Activated CD8-positive, alpha-beta T cell treated with anti-CD3 and anti-CD28 coated beads for 36 hours (primary cell): ENCODE results near the gene RNF31. TPM values are rescaled to one million over a fixed set of nuclear protein-coding genes. Genes with fewer than 3 reads are reported as not detected.
A peak's percentile ranks its signal among the peaks of the same experiment; 100 is the strongest.

Experiments
- ATAC-seq: fragments of 200-7000 bp; cut with Tn5 transposase; one replicate; pipeline ENCODE4 v1.10.0; 2021; ENCODE audit warnings: mild to moderate bottlenecking, moderate library complexity
- CTCF ChIA-PET: fragments of 350-600 bp; sonication (Branson Sonifier 250); formaldehyde crosslinking; loops from one replicate; lab custom pipeline; 2021; ENCODE audit warnings: antibody characterized with exemption; lab: Charles Lee
- POLR2A ChIA-PET: fragments of 350-600 bp; sonication (Branson Sonifier 250); formaldehyde crosslinking; loops from one replicate; lab custom pipeline; 2021; ENCODE audit warnings: antibody characterized with exemption; lab: Charles Lee
- DNase-seq: peaks from one replicate; pipeline ENCODE4 v3.0.0-alpha.2; 2020
- H3K27ac Mint-ChIP-seq: one replicate; pipeline ENCODE4 v1.8.0; 2021; ENCODE audit warnings: mild to moderate bottlenecking, mixed read lengths
- H3K27me3 Mint-ChIP-seq: one replicate; pipeline ENCODE4 v1.8.0; 2021; ENCODE audit warnings: mixed read lengths
- H3K36me3 Mint-ChIP-seq: one replicate; pipeline ENCODE4 v1.8.0; 2021; ENCODE audit warnings: low read depth, mixed read lengths
- H3K4me1 Mint-ChIP-seq: one replicate; pipeline ENCODE4 v1.8.0; 2021; ENCODE audit warnings: low read depth, mixed read lengths
- H3K4me3 Mint-ChIP-seq: one replicate; pipeline ENCODE4 v1.8.0; 2021; ENCODE audit warnings: mild to moderate bottlenecking, moderate library complexity, mixed read lengths
- H3K9me3 Mint-ChIP-seq: one replicate; pipeline ENCODE4 v1.8.0; 2021; ENCODE audit warnings: mixed read lengths
- intact Hi-C: fragments of 100-400 bp; cut with micrococcal nuclease; formaldehyde crosslinking; loops from one replicate; pipeline ENCODE4 v1.10.0; 2022
- total RNA-seq, 2 experiments: library from RNA; stranded (reverse); gene quantifications; one replicate each; pipeline ENCODE4 v1.2.3, GENCODE V29; 2021
- TF ChIP-seq, protein P1 (sequence below): fragments of 200-600 bp; IDR thresholded peaks from one replicate; pipeline ENCODE4 v1.8.0; 2022; ENCODE audit warnings: antibody characterized with exemption, mild to moderate bottlenecking

The RNF31 gene
- total RNA-seq: 10 to 100 TPM; 71.6 to 75.0 TPM

GRCh38 chr14:24146978-24147760, at the start of gene RNF31:
Gene RNF31, plus strand, starts transcription at chr14:24147498. Its CDS starts 201 bp downstream, at chr14:24147699.
- Mint-ChIP-seq H3K27me3 (no peaks in the 10 kb centered on the region), H3K4me3 (peak within 1 kb of the TSS; percentile 89), H3K27ac (peak within 1 kb of the TSS; percentile 98), H3K36me3 (peaks cover 68% of the 10 kb centered on the region), H3K4me1 (peaks cover 58% of the 10 kb centered on the region), H3K9me3 (no peaks in the 10 kb centered on the region)
- DNase-seq (peak; percentile 100), ATAC-seq (peak; percentile 87)
- intact Hi-C loops: no loop called here
- CTCF ChIA-PET: interaction anchor here (0.9 to 8.0 kb wide), 9 partner anchors 11 to 161 kb away, joined by 3 to 91 read pairs (median 9); partner anchors contain the start of genes CIDEB, DCAF11, IRF9 and NRL
- POLR2A ChIA-PET: interaction anchor here (0.6 to 10.7 kb wide), 17 partner anchors 8 to 590 kb away, joined by 3 to 178 read pairs (median 4); partner anchors contain the start of genes CHMP4A, DCAF11, IPO4 and IRF9
- TF ChIP-seq, protein P1, sequence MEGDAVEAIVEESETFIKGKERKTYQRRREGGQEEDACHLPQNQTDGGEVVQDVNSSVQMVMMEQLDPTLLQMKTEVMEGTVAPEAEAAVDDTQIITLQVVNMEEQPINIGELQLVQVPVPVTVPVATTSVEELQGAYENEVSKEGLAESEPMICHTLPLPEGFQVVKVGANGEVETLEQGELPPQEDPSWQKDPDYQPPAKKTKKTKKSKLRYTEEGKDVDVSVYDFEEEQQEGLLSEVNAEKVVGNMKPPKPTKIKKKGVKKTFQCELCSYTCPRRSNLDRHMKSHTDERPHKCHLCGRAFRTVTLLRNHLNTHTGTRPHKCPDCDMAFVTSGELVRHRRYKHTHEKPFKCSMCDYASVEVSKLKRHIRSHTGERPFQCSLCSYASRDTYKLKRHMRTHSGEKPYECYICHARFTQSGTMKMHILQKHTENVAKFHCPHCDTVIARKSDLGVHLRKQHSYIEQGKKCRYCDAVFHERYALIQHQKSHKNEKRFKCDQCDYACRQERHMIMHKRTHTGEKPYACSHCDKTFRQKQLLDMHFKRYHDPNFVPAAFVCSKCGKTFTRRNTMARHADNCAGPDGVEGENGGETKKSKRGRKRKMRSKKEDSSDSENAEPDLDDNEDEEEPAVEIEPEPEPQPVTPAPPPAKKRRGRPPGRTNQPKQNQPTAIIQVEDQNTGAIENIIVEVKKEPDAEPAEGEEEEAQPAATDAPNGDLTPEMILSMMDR: no peak

DNA sequence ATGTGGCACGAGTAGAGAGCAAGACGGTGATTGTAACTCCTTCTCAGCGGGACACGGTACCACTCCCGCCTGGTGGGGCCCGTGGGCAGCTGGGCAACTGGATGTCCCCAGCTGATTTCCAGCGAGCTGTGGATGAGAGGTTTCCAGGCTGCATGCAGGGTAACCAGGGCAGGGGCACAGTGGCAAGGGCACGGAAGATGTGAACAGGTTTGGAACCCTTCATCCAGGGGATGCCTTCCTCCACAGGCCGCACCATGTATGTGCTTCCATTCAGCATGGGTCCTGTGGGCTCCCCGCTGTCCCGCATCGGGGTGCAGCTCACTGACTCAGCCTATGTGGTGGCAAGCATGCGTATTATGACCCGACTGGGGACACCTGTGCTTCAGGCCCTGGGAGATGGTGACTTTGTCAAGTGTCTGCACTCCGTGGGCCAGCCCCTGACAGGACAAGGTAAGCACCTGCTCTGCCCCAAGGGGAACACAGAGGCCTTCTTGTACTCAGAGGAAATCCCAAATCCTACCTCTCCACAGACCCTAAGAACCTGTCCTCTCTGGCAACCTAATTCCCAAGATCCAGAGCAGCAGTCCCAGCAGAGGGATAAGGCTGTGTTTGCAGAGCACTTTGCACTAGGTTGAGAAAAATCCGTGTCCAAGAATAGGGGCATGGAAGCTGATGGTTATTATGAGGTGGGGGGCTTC, 48.9 kb upstream of the RNF31 start:
- ATAC-seq (no peak), DNase-seq (no peak)
- H3K36me3 Mint-ChIP-seq: peaks cover 62% of the 10 kb centered on the region
- H3K4me3 Mint-ChIP-seq: no peak overlapping the region
- TF ChIP-seq, protein P1: no peak
- intact Hi-C loops: no loop called here
- no peaks in the 10 kb centered on the region for H3K9me3 Mint-ChIP-seq
- no peaks in the 10 kb centered on the region for H3K27me3 Mint-ChIP-seq
- H3K4me1 Mint-ChIP-seq: peaks cover 15% of the 10 kb centered on the region
- H3K27ac Mint-ChIP-seq: no peak overlapping the region
- ChIA-PET CTCF (interaction anchor here (1.0 to 11.2 kb wide), 4 partner anchors 8 to 62 kb away, joined by 3 to 345 read pairs (median 112); no protein-coding TSS in a partner anchor), POLR2A (interaction anchor here (8.3 kb wide), 1 partner anchor 8 kb away, joined by 80 read pairs; no protein-coding TSS in a partner anchor)

DNA sequence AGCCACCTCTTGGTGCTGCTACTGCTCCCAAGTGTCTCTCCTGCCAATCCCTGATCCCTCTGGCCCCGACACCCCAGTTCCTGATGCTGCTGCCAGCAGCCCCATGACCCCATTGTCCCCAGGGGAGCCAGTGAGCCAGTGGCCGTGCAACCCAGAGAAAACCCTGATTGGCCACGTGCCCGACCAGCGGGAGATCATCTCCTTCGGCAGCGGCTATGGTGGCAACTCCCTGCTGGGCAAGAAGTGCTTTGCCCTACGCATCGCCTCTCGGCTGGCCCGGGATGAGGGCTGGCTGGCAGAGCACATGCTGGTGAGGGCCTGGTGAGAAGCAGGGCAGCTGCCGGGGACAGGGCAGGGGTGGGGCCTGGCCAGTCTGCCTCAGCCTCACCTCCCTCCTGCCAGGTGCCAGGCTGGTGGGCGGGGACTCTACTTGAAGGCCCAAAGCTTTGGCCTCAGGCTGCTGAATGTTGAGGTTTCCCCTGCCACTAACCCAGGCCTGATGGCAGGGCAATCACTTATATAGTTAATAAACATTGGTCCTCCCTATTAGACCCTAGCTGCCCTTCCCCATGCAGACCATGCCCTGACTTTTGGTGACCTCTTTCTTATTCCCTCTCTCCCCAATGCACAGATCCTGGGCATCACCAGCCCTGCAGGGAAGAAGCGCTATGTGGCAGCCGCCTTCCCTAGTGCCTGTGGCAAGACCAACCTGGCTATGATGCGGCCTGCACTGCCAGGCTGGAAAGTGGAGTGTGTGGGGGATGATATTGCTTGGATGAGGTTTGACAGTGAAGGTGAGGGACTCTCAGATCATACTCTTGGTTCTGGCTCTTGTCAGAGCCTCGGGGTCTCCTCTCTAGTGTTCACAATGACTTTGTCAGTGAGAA, 48.1 kb upstream of the RNF31 start:
- H3K27ac Mint-ChIP-seq: no peak overlapping the region

More for the DNA sequence above, 48.1 kb upstream of the RNF31 start:
- Mint-ChIP-seq H3K9me3 (no peaks in the 10 kb centered on the region), H3K4me1 (peaks cover 12% of the 10 kb centered on the region), H3K4me3 (no peak overlapping the region), H3K36me3 (peaks cover 70% of the 10 kb centered on the region), H3K27me3 (no peaks in the 10 kb centered on the region)
- ATAC-seq (no peak), DNase-seq (no peak)
- POLR2A ChIA-PET: interaction anchor here (8.3 kb wide), 1 partner anchor 7 kb away, joined by 80 read pairs; no protein-coding TSS in a partner anchor
- TF ChIP-seq, protein P1: no peak
- intact Hi-C loops: no loop called here
- CTCF ChIA-PET: interaction anchor here (1.8 to 10.4 kb wide), 2 partner anchors 7 to 8 kb away, joined by 6 to 218 read pairs; no protein-coding TSS in a partner anchor
